ENCODE measurements around the gene ELOVL1. TPM values are rescaled to one million over a fixed set of nuclear protein-coding genes. Genes with fewer than 3 reads are reported as not detected.
A peak's percentile ranks its signal among the peaks of the same experiment; 100 is the strongest.

Gene ELOVL1
- total RNA-seq, 4 donors from 2014 or later: 25.7 to 63.2 (median 49.1) TPM

GRCh38 chr1:43389326-43390313, 21.8 kb upstream of the ELOVL1 start, which contains the start of the genes MED8 and SZT2:
TSS of gene MED8 (minus strand) at chr1:43389800. CDS start at chr1:43389764, 36 bp downstream.
TSS of gene SZT2 (plus strand) at chr1:43389899. CDS start at chr1:43389969, 70 bp downstream.
- Histone ChIP-seq H3K27ac (replicated peaks in 1 of 4) (peak within 1 kb of the TSS; percentile 82 to 91 (median 86)), H3K4me1 (peaks cover 24 to 40% (median 30%) of the 10 kb centered on the region in 4 donors), H3K27me3 (no peaks in the 10 kb centered on the region), H3K4me3 (peak within 1 kb of the TSS; percentile 81 to 92 (median 89)), H3K9me3 (no peaks in the 10 kb centered on the region), H3K36me3 (peaks cover 22 to 31% (median 27%) of the 10 kb centered on the region in 4 donors)
- TF ChIP-seq EP300 (IDR thresholded peaks at IDR 0.05): no peak
- peak; percentile 91 to 94 for TF ChIP-seq POLR2AphosphoS5 (IDR thresholded peaks at IDR 0.05)
- no peak for TF ChIP-seq CTCF (IDR thresholded peaks at IDR 0.05)
- peak; percentile 76 for TF ChIP-seq POLR2A (IDR thresholded peaks at IDR 0.05; ENCODE audit: low read depth)
- intact Hi-C loops (cut with DNase I): no loop called here
- DNase-seq (ENCODE audit: extremely low spot score): peak; percentile 99
- under 1% methylated on average over 43 of the region's 65 CpGs for WGBS

GRCh38 chr1:43388613-43389012, 20.8 kb upstream of the ELOVL1 start:
- no peaks in the 10 kb centered on the region for H3K27me3 ChIP-seq
- no peaks in the 10 kb centered on the region for H3K9me3 ChIP-seq
- H3K4me3 ChIP-seq: peak overlapping the region; percentile 81 to 92 (median 89)
- TF ChIP-seq POLR2AphosphoS5 (IDR thresholded peaks at IDR 0.05) (no peak), EP300 (IDR thresholded peaks at IDR 0.05) (no peak), CTCF (IDR thresholded peaks at IDR 0.05) (no peak)
- 54% methylated on average over 3 of the region's 3 CpGs for WGBS
- DNase-seq (ENCODE audit: extremely low spot score): no peak
- peaks cover 24 to 40% (median 30%) of the 10 kb centered on the region in 4 donors for H3K4me1 ChIP-seq
- no peak overlapping the region for H3K27ac ChIP-seq (replicated peaks in 1 of 4)
- intact Hi-C loops (cut with DNase I): no loop called here
- peaks cover 32 to 41% (median 37%) of the 10 kb centered on the region in 4 donors for H3K36me3 ChIP-seq

- H3K4me1 ChIP-seq: peaks cover 24 to 40% (median 30%) of the 10 kb centered on the region in 4 donors
- TF ChIP-seq POLR2AphosphoS5 (IDR thresholded peaks at IDR 0.05): no peak
- no peak for TF ChIP-seq POLR2A (IDR thresholded peaks at IDR 0.05; ENCODE audit: low read depth)
- no peak for TF ChIP-seq EP300 (IDR thresholded peaks at IDR 0.05)
- no peak for TF ChIP-seq CTCF (IDR thresholded peaks at IDR 0.05)
- intact Hi-C loops (cut with DNase I): no loop called here
- H3K27me3 ChIP-seq: no peaks in the 10 kb centered on the region
- DNase-seq (ENCODE audit: extremely low spot score): no peak
- peaks cover 35 to 47% (median 42%) of the 10 kb centered on the region in 4 donors for H3K36me3 ChIP-seq
- no peaks in the 10 kb centered on the region for H3K9me3 ChIP-seq
- H3K4me3 ChIP-seq: peak overlapping the region in 3 of 4 donors; percentile 81 to 92 (median 90)
- no peak overlapping the region for H3K27ac ChIP-seq (replicated peaks in 1 of 4)
- WGBS: 82% methylated on average over 4 of the region's 4 CpGs
Observed at GRCh38 chr1:43387976-43388599, 20.3 kb upstream of the ELOVL1 start.

- no peak for TF ChIP-seq EP300 (IDR thresholded peaks at IDR 0.05)
- TF ChIP-seq POLR2A (IDR thresholded peaks at IDR 0.05; ENCODE audit: low read depth): no peak
- no peak for TF ChIP-seq POLR2AphosphoS5 (IDR thresholded peaks at IDR 0.05)
- TF ChIP-seq CTCF (IDR thresholded peaks at IDR 0.05): no peak
- H3K4me3 ChIP-seq: no peak overlapping the region
- peaks cover 35 to 61% (median 51%) of the 10 kb centered on the region in 4 donors for H3K36me3 ChIP-seq
- H3K27me3 ChIP-seq: no peaks in the 10 kb centered on the region
- H3K9me3 ChIP-seq: no peaks in the 10 kb centered on the region
- no peak overlapping the region for H3K27ac ChIP-seq (replicated peaks in 1 of 4)
- no peak for DNase-seq (ENCODE audit: extremely low spot score)
- intact Hi-C loops (cut with DNase I): no loop called here
- WGBS: 90% methylated on average over 6 of the region's 6 CpGs
- peaks cover 36 to 49% (median 40%) of the 10 kb centered on the region in 4 donors for H3K4me1 ChIP-seq
Observed at GRCh38 chr1:43386676-43387075, 18.9 kb upstream of the ELOVL1 start.

Data from esophagus muscularis mucosa (tissue), 4 donors.